Activated T-helper 17 cell treated with anti-CD3 and anti-CD28 coated beads, Interleukin-2, amount 50 U/mL, for 72 hours (primary cell): Measurements from ENCODE around the gene LRRC42. TPM values are rescaled to one million over a fixed set of nuclear protein-coding genes. Genes with fewer than 3 reads are reported as not detected.
"Not testable (repeated sequence)": the region's sequence is repeated elsewhere in the genome, so short reads cannot be mapped to it uniquely, and the experiment has no call there.

Experiments used
- ATAC-seq: fragments of 150-1000 bp; cut with Tn5 transposase; replicated peaks from 2 replicates; pipeline ENCODE4 v1.10.0; 2021; ENCODE audit warnings: mild to moderate bottlenecking, moderate library complexity
- H3K27ac Mint-ChIP-seq: one replicate; pipeline ENCODE4 v1.8.0; 2022; ENCODE audit warnings: mixed read lengths
- H3K27me3 Mint-ChIP-seq: one replicate; pipeline ENCODE4 v1.8.0; 2022; ENCODE audit warnings: mixed read lengths
- H3K36me3 Mint-ChIP-seq: one replicate; pipeline ENCODE4 v1.8.0; 2022; ENCODE audit warnings: low read depth, mild to moderate bottlenecking, mixed read lengths
- H3K4me1 Mint-ChIP-seq: one replicate; pipeline ENCODE4 v1.8.0; 2022; ENCODE audit warnings: mixed read lengths
- H3K4me3 Mint-ChIP-seq: one replicate; pipeline ENCODE4 v1.8.0; 2022; ENCODE audit warnings: mild to moderate bottlenecking, mixed read lengths
- H3K9me3 Mint-ChIP-seq: one replicate; pipeline ENCODE4 v1.8.0; 2022; ENCODE audit warnings: mixed read lengths
- total RNA-seq, 2 donors: library from RNA; stranded (reverse); gene quantifications; one replicate each; pipeline ENCODE4 v1.2.3, GENCODE V29; 2022

The LRRC42 gene
- total RNA-seq, 2 donors from 2014 or later, result 25.2 to 28.5 TPM

- no peak overlapping the region for H3K27ac Mint-ChIP-seq
- no peak for ATAC-seq
- H3K4me3 Mint-ChIP-seq, result no peak overlapping the region
- no peaks in the 10 kb centered on the region for H3K9me3 Mint-ChIP-seq
- H3K27me3 Mint-ChIP-seq, result no peaks in the 10 kb centered on the region
- peaks cover 4% of the 10 kb centered on the region for H3K4me1 Mint-ChIP-seq
- peaks cover 90% of the 10 kb centered on the region for H3K36me3 Mint-ChIP-seq
Observed at GRCh38 chr1:53968125-53968513, 22.0 kb downstream of the LRRC42 start.

GRCh38 chr1:53969323-53969722 is 23.2 kb downstream of the LRRC42 start:
- not testable (repeated sequence) for H3K4me3 Mint-ChIP-seq, ATAC-seq, H3K9me3 Mint-ChIP-seq, H3K27me3 Mint-ChIP-seq, H3K27ac Mint-ChIP-seq, H3K4me1 Mint-ChIP-seq
- peaks cover 79% of the 10 kb centered on the region for H3K36me3 Mint-ChIP-seq

GRCh38 chr1:53971718-53972117 is 25.6 kb downstream of the LRRC42 start:
- no peaks in the 10 kb centered on the region for H3K4me1 Mint-ChIP-seq
- no peak overlapping the region for H3K27ac Mint-ChIP-seq
- no peaks in the 10 kb centered on the region for H3K27me3 Mint-ChIP-seq
- H3K4me3 Mint-ChIP-seq, result no peak overlapping the region
- no peaks in the 10 kb centered on the region for H3K9me3 Mint-ChIP-seq
- no peak for ATAC-seq
- H3K36me3 Mint-ChIP-seq, result peaks cover 62% of the 10 kb centered on the region

- Mint-ChIP-seq H3K4me1 (no peaks in the 10 kb centered on the region), H3K27me3 (no peaks in the 10 kb centered on the region), H3K4me3 (no peak overlapping the region), H3K36me3 (peaks cover 21% of the 10 kb centered on the region), H3K9me3 (no peaks in the 10 kb centered on the region), H3K27ac (no peak overlapping the region)
- ATAC-seq, result no peak
Observed at GRCh38 chr1:53975861-53976260, 29.7 kb downstream of the LRRC42 start.

- ATAC-seq, result no peak
- no peak overlapping the region for H3K27ac Mint-ChIP-seq
Observed at GRCh38 chr1:53979712-53980450, 33.7 kb downstream of the LRRC42 start.

GRCh38 chr1:53981220-53981619 is 35.1 kb downstream of the LRRC42 start:
- Mint-ChIP-seq H3K27me3 (peaks cover 4% of the 10 kb centered on the region), H3K36me3 (no peaks in the 10 kb centered on the region), H3K27ac (no peak overlapping the region), H3K9me3 (no peaks in the 10 kb centered on the region), H3K4me3 (no peak overlapping the region), H3K4me1 (no peaks in the 10 kb centered on the region)
- no peak for ATAC-seq

More at GRCh38 chr1:53979712-53980450, 33.7 kb downstream of the LRRC42 start:
- Mint-ChIP-seq H3K9me3 (no peaks in the 10 kb centered on the region), H3K4me1 (no peaks in the 10 kb centered on the region), H3K36me3 (no peaks in the 10 kb centered on the region), H3K4me3 (no peak overlapping the region), H3K27me3 (peaks cover 4% of the 10 kb centered on the region)

- H3K36me3 Mint-ChIP-seq, result no peaks in the 10 kb centered on the region
- no peak overlapping the region for H3K4me3 Mint-ChIP-seq
- ATAC-seq, result no peak
- no peak overlapping the region for H3K27ac Mint-ChIP-seq
- no peaks in the 10 kb centered on the region for H3K4me1 Mint-ChIP-seq
- H3K9me3 Mint-ChIP-seq, result no peaks in the 10 kb centered on the region
- H3K27me3 Mint-ChIP-seq, result peaks cover 4% of the 10 kb centered on the region
Observed at GRCh38 chr1:53982034-53982762, 36.0 kb downstream of the LRRC42 start.

GRCh38 chr1:53982763-53983104 is 36.6 kb downstream of the LRRC42 start:
- H3K27ac Mint-ChIP-seq, result no peak overlapping the region
- H3K4me3 Mint-ChIP-seq, result no peak overlapping the region
- H3K9me3 Mint-ChIP-seq, result no peaks in the 10 kb centered on the region
- peaks cover 4% of the 10 kb centered on the region for H3K27me3 Mint-ChIP-seq
- H3K4me1 Mint-ChIP-seq, result no peaks in the 10 kb centered on the region
- ATAC-seq, result no peak
- H3K36me3 Mint-ChIP-seq, result no peaks in the 10 kb centered on the region

- ATAC-seq, result no peak
- Mint-ChIP-seq H3K27me3 (peaks cover 4% of the 10 kb centered on the region), H3K4me3 (no peak overlapping the region), H3K36me3 (no peaks in the 10 kb centered on the region), H3K4me1 (no peaks in the 10 kb centered on the region), H3K9me3 (no peaks in the 10 kb centered on the region), H3K27ac (no peak overlapping the region)
Observed at GRCh38 chr1:53984726-53985125, 38.6 kb downstream of the LRRC42 start.

GRCh38 chr1:53986458-53986857 is 40.3 kb downstream of the LRRC42 start:
- no peak for ATAC-seq
- no peaks in the 10 kb centered on the region for H3K36me3 Mint-ChIP-seq
- H3K9me3 Mint-ChIP-seq, result no peaks in the 10 kb centered on the region

GRCh38 chr1:53987880-53988279 is 41.7 kb downstream of the LRRC42 start:
- H3K36me3 Mint-ChIP-seq, result no peaks in the 10 kb centered on the region
- peak; percentile 83 for ATAC-seq
- no peaks in the 10 kb centered on the region for H3K4me1 Mint-ChIP-seq
- no peak overlapping the region for H3K4me3 Mint-ChIP-seq
- no peaks in the 10 kb centered on the region for H3K9me3 Mint-ChIP-seq
- no peaks in the 10 kb centered on the region for H3K27me3 Mint-ChIP-seq
- no peak overlapping the region for H3K27ac Mint-ChIP-seq

More at GRCh38 chr1:53986458-53986857, 40.3 kb downstream of the LRRC42 start:
- H3K27me3 Mint-ChIP-seq, result peaks cover 4% of the 10 kb centered on the region
- no peaks in the 10 kb centered on the region for H3K4me1 Mint-ChIP-seq
- no peak overlapping the region for H3K27ac Mint-ChIP-seq
- H3K4me3 Mint-ChIP-seq, result no peak overlapping the region

GRCh38 chr1:53992085-53992874 is 46.1 kb downstream of the LRRC42 start:
- no peaks in the 10 kb centered on the region for H3K9me3 Mint-ChIP-seq
- no peaks in the 10 kb centered on the region for H3K27me3 Mint-ChIP-seq
- H3K4me1 Mint-ChIP-seq, result no peaks in the 10 kb centered on the region
- H3K36me3 Mint-ChIP-seq, result no peaks in the 10 kb centered on the region
- no peak overlapping the region for H3K4me3 Mint-ChIP-seq
- no peak overlapping the region for H3K27ac Mint-ChIP-seq
- no peak for ATAC-seq

- H3K4me1 Mint-ChIP-seq, H3K27me3 Mint-ChIP-seq, H3K4me3 Mint-ChIP-seq, H3K36me3 Mint-ChIP-seq, H3K9me3 Mint-ChIP-seq, ATAC-seq, H3K27ac Mint-ChIP-seq: not testable (repeated sequence)
Observed at GRCh38 chr1:53994516-53994915, 48.4 kb downstream of the LRRC42 start.

- H3K27me3 Mint-ChIP-seq, result no peaks in the 10 kb centered on the region
- no peak overlapping the region for H3K27ac Mint-ChIP-seq
- H3K4me3 Mint-ChIP-seq, result no peak overlapping the region
- no peaks in the 10 kb centered on the region for H3K9me3 Mint-ChIP-seq
- no peaks in the 10 kb centered on the region for H3K36me3 Mint-ChIP-seq
- ATAC-seq, result no peak
- no peaks in the 10 kb centered on the region for H3K4me1 Mint-ChIP-seq
Observed at GRCh38 chr1:53995683-53996082, 49.5 kb downstream of the LRRC42 start.

- Mint-ChIP-seq H3K27ac (no peak overlapping the region), H3K9me3 (no peaks in the 10 kb centered on the region), H3K4me3 (no peak overlapping the region), H3K4me1 (no peaks in the 10 kb centered on the region), H3K27me3 (peaks cover 4% of the 10 kb centered on the region), H3K36me3 (no peaks in the 10 kb centered on the region)
- no peak for ATAC-seq
Observed at GRCh38 chr1:53998223-53998622, 52.1 kb downstream of the LRRC42 start.
